H1 (cell line): ENCODE measurements around the gene HELT. TPM values are rescaled to one million over a fixed set of nuclear protein-coding genes. Genes with fewer than 3 reads are reported as not detected.

Experiments
- CTCF ChIA-PET: fragments of 300-600 bp; sonication (Branson Sonifier 250); formaldehyde crosslinking; loops from one replicate; lab custom pipeline; 2021; ENCODE audit not compliant: partially characterized antibody; lab: Charles Lee
- POLR2A ChIA-PET: fragments of 300-600 bp; sonication (Branson Sonifier 250); formaldehyde crosslinking; loops from one replicate; lab custom pipeline; 2021; ENCODE audit warnings: inconsistent platforms; ENCODE audit not compliant: partially characterized antibody; lab: Charles Lee
- DNase-seq, 2 experiments: peaks; one replicate each; pipeline versions ENCODE4 v3.0.0 to v3.0.0-alpha.2; 2010 to 2022; ENCODE audit warnings: low spot score in 2 of 2, low read depth in 1 of 2, mixed read lengths in 1 of 2
- FAIRE-seq: peaks from 2 replicates; lab custom pipeline; 2011; peaks lifted over from hg19 to GRCh38; lab: Jason Lieb, UNC
- H2AFZ ChIP-seq: 2 replicates; pipeline ENCODE4 v1.8.1; 2012; ENCODE audit warnings: low read length, inconsistent platforms
- H2AK5ac ChIP-seq: 2 replicates; pipeline ENCODE4 v1.6.1; 2013; ENCODE audit warnings: low read depth, low read length
- H2BK120ac ChIP-seq: replicated peaks from 2 replicates; pipeline ENCODE3; 2013; ENCODE audit warnings: low read depth, low read length, inconsistent platforms
- H2BK12ac ChIP-seq: 2 replicates; pipeline ENCODE4 v1.6.1; 2013; ENCODE audit warnings: low read depth, low read length
- H2BK15ac ChIP-seq: 2 replicates; pipeline ENCODE4 v1.6.1; 2013; ENCODE audit warnings: low read length
- H2BK20ac ChIP-seq: 2 replicates; pipeline ENCODE4 v1.6.1; 2013; ENCODE audit warnings: low read length
- H2BK5ac ChIP-seq: 2 replicates; pipeline ENCODE4 v1.6.1; 2013; ENCODE audit warnings: low read depth, low read length
- H3K14ac ChIP-seq: 2 replicates; pipeline ENCODE4 v1.6.1; 2013; ENCODE audit warnings: inconsistent platforms; ENCODE audit not compliant: insufficient read length
- H3K18ac ChIP-seq: 2 replicates; pipeline ENCODE4 v1.6.1; 2013; ENCODE audit warnings: low read length; ENCODE audit errors: extremely low read depth
- H3K23ac ChIP-seq: 2 replicates; pipeline ENCODE4 v1.6.1; 2013; ENCODE audit warnings: inconsistent platforms; ENCODE audit not compliant: insufficient read length
- H3K23me2 ChIP-seq: 2 replicates; pipeline ENCODE4 v1.6.1; 2013; ENCODE audit warnings: low read depth, low read length
- H3K27ac ChIP-seq: 2 replicates; pipeline ENCODE4 v1.6.1; 2011; ENCODE audit warnings: low read depth, low read length, inconsistent platforms
- H3K27me3 ChIP-seq, 4 experiments: replicated peaks in 1 of 4; 1 replicate in 1 of 4; 2 replicates in 3 of 4; pipeline versions ENCODE4 v1.6.1 to v1.8.1; 2011 to 2013; ENCODE audit warnings: low read length in 3 of 4, mild to moderate bottlenecking in 3 of 4, inconsistent platforms in 2 of 4, mixed read lengths in 2 of 4, moderate library complexity in 1 of 4; ENCODE audit not compliant: control insufficient read depth in 3 of 4, insufficient read depth in 3 of 4; ENCODE audit errors: extremely low read depth in 1 of 4
- H3K36me3 ChIP-seq, 4 experiments: 2 replicates each; pipeline versions ENCODE4 v1.6.1 to v1.8.1; 2011 to 2013; ENCODE audit warnings: mild to moderate bottlenecking in 4 of 4, low read length in 3 of 4, moderate library complexity in 2 of 4, control low read depth in 1 of 4, inconsistent platforms in 1 of 4; ENCODE audit not compliant: insufficient read depth in 4 of 4, control insufficient read depth in 2 of 4
- H3K4ac ChIP-seq: replicated peaks from 2 replicates; pipeline ENCODE3; 2013; ENCODE audit warnings: low read length, low read depth, mixed read lengths, inconsistent platforms; ENCODE audit not compliant: insufficient read length
- H3K4me1 ChIP-seq, 4 experiments: replicated peaks in 1 of 4; 1 replicate in 1 of 4; 2 replicates in 3 of 4; pipeline versions ENCODE4 v1.6.1 to v1.8.1; 2011 to 2013; ENCODE audit warnings: low read length in 3 of 4, inconsistent platforms in 2 of 4, mixed read lengths in 1 of 4; ENCODE audit not compliant: insufficient read depth in 4 of 4, control insufficient read depth in 3 of 4
- H3K4me2 ChIP-seq, 2 experiments: 2 replicates each; pipeline versions ENCODE4 v1.6.1 to v1.8.1; 2011 to 2013; ENCODE audit warnings: low read depth in 2 of 2, low read length in 2 of 2, control low read depth in 1 of 2, inconsistent platforms in 1 of 2, mild to moderate bottlenecking in 1 of 2; ENCODE audit not compliant: insufficient read depth in 1 of 2
- H3K4me3 ChIP-seq, 4 experiments: fragments of 200-600, 300-600 bp in 1 of 4; sonication (generic), shearing (Covaris generic), sonication (Bioruptor Twin) in 1 of 4; 2 replicates each; pipeline versions ENCODE4 v1.5.1 to v1.8.1; 2011 to 2016; ENCODE audit warnings: low read length in 4 of 4, low read depth in 3 of 4, control low read depth in 2 of 4, inconsistent platforms in 2 of 4, mild to moderate bottlenecking in 2 of 4, mixed read lengths in 1 of 4, moderate library complexity in 1 of 4; ENCODE audit not compliant: insufficient read depth in 2 of 4; ENCODE audit errors: extremely low read depth in 1 of 4
- H3K56ac ChIP-seq: replicated peaks from 2 replicates; pipeline ENCODE3; 2013; ENCODE audit warnings: low read depth, mild to moderate bottlenecking, mixed read lengths, low read length, inconsistent platforms; ENCODE audit not compliant: insufficient read length
- H3K79me1 ChIP-seq: 2 replicates; pipeline ENCODE4 v1.6.1; 2013; ENCODE audit warnings: low read depth, low read length, control low read depth
- H3K79me2 ChIP-seq, 2 experiments: 2 replicates each; pipeline versions ENCODE4 v1.6.1 to v1.8.1; 2012 to 2013; ENCODE audit warnings: low read length in 2 of 2, mild to moderate bottlenecking in 2 of 2, inconsistent platforms in 1 of 2; ENCODE audit not compliant: insufficient read depth in 2 of 2, control insufficient read depth in 1 of 2
- H3K9ac ChIP-seq, 4 experiments: replicated peaks in 1 of 4; 1 replicate in 1 of 4; 2 replicates in 3 of 4; pipeline versions ENCODE4 v1.6.1 to v1.8.1; 2011 to 2013; ENCODE audit warnings: low read depth in 3 of 4, low read length in 3 of 4, control low read depth in 2 of 4, mild to moderate bottlenecking in 2 of 4, moderate library complexity in 2 of 4, inconsistent platforms in 1 of 4; ENCODE audit errors: extremely low read depth in 1 of 4
- H3K9me3 ChIP-seq, 2 experiments: 2 replicates each; pipeline versions ENCODE4 v1.6.1 to v1.8.1; 2012 to 2013; ENCODE audit warnings: mild to moderate bottlenecking in 2 of 2, moderate library complexity in 2 of 2, control low read depth in 1 of 2, inconsistent platforms in 1 of 2, low read depth in 1 of 2, low read length in 1 of 2, mixed read lengths in 1 of 2; ENCODE audit not compliant: insufficient read depth in 2 of 2
- H4K20me1 ChIP-seq, 2 experiments: replicated peaks in 1 of 2; 2 replicates each; pipeline versions ENCODE3 to v1.8.1; 2011 to 2013; ENCODE audit warnings: inconsistent platforms in 2 of 2, low read length in 2 of 2, mild to moderate bottlenecking in 1 of 2; ENCODE audit not compliant: insufficient read depth in 2 of 2, control insufficient read depth in 1 of 2
- H4K5ac ChIP-seq: 2 replicates; pipeline ENCODE4 v1.6.1; 2013; ENCODE audit warnings: low read length, low read depth, mixed read lengths, inconsistent platforms; ENCODE audit not compliant: insufficient read length
- H4K8ac ChIP-seq: 2 replicates; pipeline ENCODE4 v1.8.0; 2013; ENCODE audit warnings: mild to moderate bottlenecking, moderate library complexity, low read length, inconsistent platforms; ENCODE audit not compliant: insufficient read depth; ENCODE audit errors: extremely low read depth
- H4K91ac ChIP-seq: replicated peaks from 2 replicates; pipeline ENCODE3; 2013; ENCODE audit warnings: low read length, mixed read lengths, inconsistent platforms; ENCODE audit not compliant: insufficient read length
- BCL11A ChIP-seq, 2 experiments: IDR thresholded peaks; one replicate each; pipeline ENCODE4 v1.6.1; 2011; ENCODE audit warnings: low read depth in 2 of 2, low read length in 2 of 2, mild to moderate bottlenecking in 2 of 2
- CHD1 ChIP-seq: IDR thresholded peaks from 2 replicates; pipeline ENCODE4 v1.6.1; 2012; ENCODE audit warnings: low read depth, low read length, improper control_type of control experiment
- CHD2 ChIP-seq: IDR thresholded peaks from 2 replicates; pipeline ENCODE4 v1.6.1; 2012; ENCODE audit warnings: low read length, improper control_type of control experiment
- CREB1 ChIP-seq: IDR thresholded peaks from 2 replicates; pipeline ENCODE4 v1.6.1; 2012; ENCODE audit warnings: inconsistent platforms
- KDM1A ChIP-seq: fragments of 200-600, 300-600 bp; sonication (generic); IDR thresholded peaks from 2 replicates; pipeline ENCODE4 v1.7.1; 2016; ENCODE audit warnings: mild to moderate bottlenecking, low read length, borderline replicate concordance
- NANOG ChIP-seq: IDR thresholded peaks from 2 replicates; pipeline ENCODE4 v1.6.1; 2011; ENCODE audit warnings: low read length, low read depth, mild to moderate bottlenecking, inconsistent platforms; ENCODE audit not compliant: insufficient read depth, poor library complexity, severe bottlenecking
- NRF1 ChIP-seq: IDR thresholded peaks from 2 replicates; pipeline ENCODE4 v1.6.1; 2011; ENCODE audit warnings: mild to moderate bottlenecking, low read depth, low read length, improper control_type of control experiment
- POLR2AphosphoS5 ChIP-seq: IDR thresholded peaks from 2 replicates; pipeline ENCODE4 v1.6.1; 2011; ENCODE audit warnings: low read depth, low read length
- TCF12 ChIP-seq: IDR thresholded peaks from 2 replicates; pipeline ENCODE4 v1.6.1; 2011; ENCODE audit warnings: low read depth, mild to moderate bottlenecking, low read length
- WGBS, 2 experiments: shearing (Covaris generic) in 1 of 2; methylation state at CpG; one replicate each; pipeline versions ENCODE4 v1.1.6 to v1.1.7; 2013 to 2015; ENCODE audit warnings: low lambda C conversion rate in 2 of 2, mixed read lengths in 2 of 2, inconsistent platforms in 1 of 2, low coverage in 1 of 2, missing lambda C conversion rate in 1 of 2; ENCODE audit not compliant: insufficient replicate concordance in 2 of 2, insufficient coverage in 1 of 2, insufficient read length in 1 of 2; ENCODE audit errors: extremely low coverage in 1 of 2, missing lambda C conversion rate in 1 of 2; 5-methylcytosine and 5-hydroxymethylcytosine counted together
- polyA plus RNA-seq, 7 experiments: library from polyadenylated mRNA; depleted of rRNA in 3 of 7; stranded (reverse) in 5 of 7; unstranded in 2 of 7; fragments of >200 nt in 5 of 7; fragments of 200-250 nt in 2 of 7; gene quantifications; 1 replicate in 5 of 7; 2 replicates in 1 of 7; 4 replicates in 1 of 7; pipeline versions ENCODE4 v1.2.1 to v1.2.3, GENCODE V29; 2011 to 2013; ENCODE audit warnings: missing spikeins in 2 of 7, mixed read lengths in 2 of 7
- total RNA-seq: library from RNA; stranded (reverse); fragmentation: NEBNext Ultra II Directional; extraction: Animal tissue kit (Norgen Biotek cat#: 25700); gene quantifications from 2 replicates; pipeline ENCODE4 v1.2.1, GENCODE V29; 2021

HELT gene
- total and polyA plus RNA-seq, 2 of the 8 experiments (the other 6 are each of a cell fraction or from before 2014, with no cell fraction given) = 0.32 to 0.35 TPM

GRCh38 chr4:184993247-184993646 lies 25.0 kb upstream of the HELT start:
- Histone ChIP-seq H3K4me2 (no peak overlapping the region), H3K4me3 (no peak overlapping the region), H2AK5ac (no peak overlapping the region), H4K8ac (no peak overlapping the region), H3K79me1 (no peaks in the 10 kb centered on the region), H3K79me2 (no peaks in the 10 kb centered on the region), H2BK20ac (no peak overlapping the region), H2BK12ac (no peak overlapping the region), H3K18ac (no peak overlapping the region), H4K91ac (no peak overlapping the region), H3K36me3 (no peaks in the 10 kb centered on the region), H3K4ac (no peak overlapping the region), H3K27ac (no peak overlapping the region), H3K9me3 (no peaks in the 10 kb centered on the region), H2BK120ac (no peak overlapping the region), H3K14ac (no peak overlapping the region), H3K4me1 (no peaks in the 10 kb centered on the region), H4K20me1 (no peaks in the 10 kb centered on the region), H2AFZ (no peak overlapping the region), H2BK5ac (no peak overlapping the region), H3K56ac (no peak overlapping the region), H3K27me3 (no peaks in the 10 kb centered on the region), H2BK15ac (no peak overlapping the region), H3K23me2 (no peaks in the 10 kb centered on the region), H4K5ac (no peak overlapping the region), H3K9ac (no peak overlapping the region), H3K23ac (no peak overlapping the region)
- ChIA-PET CTCF (interaction anchor here (0.8 to 3.1 kb wide), 5 partner anchors 10 to 191 kb away, joined by 3 to 10 read pairs (median 3); no protein-coding TSS in a partner anchor), POLR2A (no interaction called here)
- FAIRE-seq = no peak
- TF ChIP-seq CHD2 (no peak), POLR2AphosphoS5 (no peak), TCF12 (no peak), CREB1 (no peak), CHD1 (no peak), NANOG (no peak), KDM1A (no peak), NRF1 (no peak), BCL11A (IDR thresholded peaks at IDR 0.05; ENCODE audit: low read depth in 2 of 2, low read length in 2 of 2) (no peak)
- 77% methylated on average over 3 of the region's 3 CpGs; no CpG with 5 or more reads in 1 of the 2 experiments for WGBS, 2 experiments
- DNase-seq = no peak
